ENCODE data around the gene LRMDA.

LRMDA gene

GRCh38 chr10:75865413-75866299, 434.2 kb downstream of the LRMDA start:
- no peak for DNase-seq (ENCODE audit: low read depth in 2 of 2)

- DNase-seq (ENCODE audit: low read depth in 2 of 2): no peak
Observed at GRCh38 chr10:75866300-75866625, 434.8 kb downstream of the LRMDA start.

DNA sequence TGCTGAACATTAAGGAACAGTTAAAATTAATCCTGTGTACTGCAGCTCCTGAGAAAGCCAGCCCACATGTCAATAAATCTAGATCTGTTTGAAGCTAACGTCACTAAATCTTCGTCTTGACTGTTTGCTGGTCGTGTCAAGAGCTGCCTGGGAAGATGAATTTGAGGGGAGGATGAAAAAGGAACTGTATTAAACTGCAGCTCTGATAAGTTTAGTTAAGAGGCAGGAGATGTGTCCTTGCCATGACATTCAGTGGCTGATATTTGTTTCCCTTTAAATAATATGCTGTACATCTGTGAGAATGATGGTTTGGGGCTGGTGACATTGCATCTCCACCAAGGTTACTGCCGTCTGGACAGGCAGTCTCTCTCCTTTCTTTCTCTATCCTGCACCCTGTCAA, 435.3 kb downstream of the LRMDA start:
- no peak for DNase-seq (ENCODE audit: low read depth in 2 of 2)

DNA sequence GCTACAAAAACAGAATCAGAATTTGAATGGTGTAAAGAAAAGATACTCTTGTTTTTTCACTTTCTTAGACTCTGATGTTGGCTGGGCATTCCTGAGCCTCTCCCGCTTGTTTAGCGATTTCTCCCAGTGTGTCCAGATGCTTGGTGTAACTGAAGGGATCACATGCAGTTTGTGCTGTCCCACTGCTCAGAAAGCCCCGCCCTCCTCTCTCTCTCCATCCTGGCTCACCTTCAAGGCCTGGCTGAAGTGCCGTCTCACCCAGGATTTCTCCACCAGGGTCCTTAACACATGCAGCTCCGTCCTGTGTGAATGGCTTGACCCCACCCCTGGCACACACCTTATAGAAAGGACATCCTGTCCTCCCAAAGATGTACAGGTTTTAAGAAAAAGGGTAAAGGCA, 437.1 kb downstream of the LRMDA start:
- no peak for DNase-seq (ENCODE audit: low read depth in 2 of 2)

- no peak for DNase-seq (ENCODE audit: low read depth in 2 of 2)
Observed at GRCh38 chr10:75870039-75870645, 438.7 kb downstream of the LRMDA start.

- DNase-seq (ENCODE audit: low read depth in 2 of 2): no peak
Observed at GRCh38 chr10:75875740-75876139, 444.3 kb downstream of the LRMDA start.

GRCh38 chr10:75876710-75877109, 445.3 kb downstream of the LRMDA start:
- DNase-seq (ENCODE audit: low read depth in 2 of 2): no peak

- DNase-seq (ENCODE audit: low read depth in 2 of 2): no peak
Observed at GRCh38 chr10:75877877-75878276, 446.5 kb downstream of the LRMDA start.

DNA sequence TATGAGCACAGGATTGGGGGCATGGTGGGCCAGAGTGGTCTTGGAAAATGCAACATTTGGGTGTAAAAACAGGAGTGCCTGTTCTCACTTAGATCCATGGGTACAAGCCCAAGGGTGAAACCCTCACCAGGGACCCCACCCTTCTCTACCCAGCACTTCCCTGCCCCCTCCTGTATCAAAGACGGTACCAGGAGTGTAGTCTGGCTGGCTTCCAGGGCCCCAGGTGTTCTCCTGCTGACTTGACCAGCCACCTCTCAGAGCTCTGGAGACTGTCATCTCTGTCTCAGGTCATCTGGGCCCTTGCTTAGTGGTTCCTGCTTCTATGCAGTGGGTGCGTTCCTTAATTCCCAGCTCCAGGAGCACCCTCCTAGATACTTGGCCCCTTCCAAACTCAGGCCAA, 447.2 kb downstream of the LRMDA start:
- no peak for DNase-seq (ENCODE audit: low read depth in 2 of 2)

- no peak for DNase-seq (ENCODE audit: low read depth in 2 of 2)
Observed at GRCh38 chr10:75880031-75880775, 448.8 kb downstream of the LRMDA start.

DNA sequence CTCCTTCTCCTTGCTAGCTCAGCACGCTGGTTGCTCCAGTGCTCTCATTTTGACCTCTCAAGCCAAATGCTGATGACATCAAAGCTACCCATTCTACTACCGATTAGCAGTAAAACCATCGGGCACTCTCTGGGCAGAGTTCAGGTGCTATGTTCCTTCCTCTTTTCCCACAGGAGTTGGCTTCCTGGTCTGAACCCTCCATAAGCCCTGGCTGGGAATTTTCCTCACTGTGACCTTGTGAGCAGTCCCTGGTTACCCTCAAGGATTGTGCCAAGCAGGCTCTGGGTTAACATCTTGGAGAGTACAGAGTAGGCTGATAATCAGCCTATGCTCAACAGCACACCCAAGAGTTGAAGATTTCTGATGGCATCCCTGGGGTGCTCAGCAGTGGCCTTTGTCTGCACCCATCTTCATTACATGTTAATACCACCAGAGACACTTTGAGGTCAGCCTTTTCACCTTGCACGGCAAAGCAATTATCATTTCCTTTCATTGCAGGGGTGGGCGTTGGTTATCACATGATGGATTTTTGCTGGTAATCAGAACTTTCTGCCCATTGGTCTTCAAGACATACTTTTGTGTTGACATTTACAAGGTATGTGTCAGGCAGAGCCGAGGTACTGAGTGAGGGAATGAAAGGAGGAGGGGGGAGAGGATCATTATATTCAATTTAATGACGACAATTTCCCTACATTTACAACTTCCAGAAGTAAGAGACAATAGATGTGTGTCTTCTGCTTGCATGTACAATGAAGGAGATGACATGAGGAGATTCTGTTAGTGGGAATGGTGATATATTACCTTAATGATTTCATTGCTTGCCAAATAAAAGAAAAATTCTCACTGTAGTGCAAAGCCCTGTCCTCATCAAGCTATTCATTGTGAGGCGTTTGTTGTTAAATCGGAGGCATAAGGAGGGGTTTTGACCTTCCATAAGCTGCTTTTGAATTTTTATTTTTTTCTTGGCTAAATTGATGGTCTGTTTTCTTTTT, 452.0 kb downstream of the LRMDA start:
- DNase-seq (ENCODE audit: low read depth in 2 of 2): no peak

GRCh38 chr10:75884808-75885207, 453.4 kb downstream of the LRMDA start:
- no peak for DNase-seq (ENCODE audit: low read depth in 2 of 2)

GRCh38 chr10:75887369-75887768, 455.9 kb downstream of the LRMDA start:
- no peak for DNase-seq (ENCODE audit: low read depth in 2 of 2)

DNA sequence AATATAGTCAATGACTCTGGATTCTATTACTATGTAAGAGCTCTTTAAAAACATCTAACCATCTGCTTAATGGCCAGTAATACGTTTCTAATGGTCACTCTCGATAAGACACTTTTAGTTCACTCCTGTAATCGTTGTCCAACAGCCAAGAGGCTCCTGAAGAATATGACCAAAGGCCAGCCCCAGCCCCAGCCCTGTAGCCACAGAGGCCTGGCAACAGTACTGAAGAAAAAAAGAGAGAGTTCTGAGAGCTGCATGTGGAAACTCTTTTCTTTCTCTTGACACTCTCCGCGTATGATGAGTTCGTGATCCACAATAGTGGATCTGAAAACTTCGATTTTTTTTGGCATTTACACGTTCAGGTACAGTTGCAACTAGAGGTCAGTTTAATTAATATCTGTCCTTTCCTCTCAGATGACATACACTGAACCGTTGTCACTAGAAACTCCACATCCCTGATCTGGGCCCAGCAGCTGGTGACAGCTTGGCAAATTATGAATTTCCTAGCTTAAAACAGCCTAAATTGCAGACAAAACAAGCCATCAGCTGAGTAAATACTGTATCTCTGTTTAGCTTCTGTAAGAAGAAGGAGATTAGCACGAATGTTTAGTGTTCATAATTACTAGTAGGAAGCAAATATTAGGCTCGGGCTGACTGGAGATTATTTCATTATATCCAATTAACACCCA, 456.7 kb downstream of the LRMDA start:
- DNase-seq (ENCODE audit: low read depth in 2 of 2): no peak

DNA sequence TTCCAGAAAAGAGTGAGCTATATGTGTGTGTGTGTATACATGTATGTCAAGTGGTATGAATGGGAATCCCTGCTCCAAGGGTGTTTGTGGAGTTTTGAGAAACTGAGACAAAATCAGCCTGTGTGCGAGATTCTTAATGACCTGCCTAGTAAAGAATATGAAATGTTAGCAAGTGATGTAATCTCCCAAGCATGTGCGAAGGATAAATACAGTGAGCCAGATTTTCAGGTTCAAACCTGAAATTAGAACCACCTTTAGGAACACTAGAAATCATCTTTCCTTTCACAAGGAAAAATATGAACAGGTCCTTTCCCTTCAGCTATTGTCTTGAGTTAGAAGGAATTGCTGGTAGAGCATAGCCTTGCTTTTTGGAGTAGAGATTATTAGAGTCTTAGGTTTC, 457.6 kb downstream of the LRMDA start:
- no peak for DNase-seq (ENCODE audit: low read depth in 2 of 2)

DNA sequence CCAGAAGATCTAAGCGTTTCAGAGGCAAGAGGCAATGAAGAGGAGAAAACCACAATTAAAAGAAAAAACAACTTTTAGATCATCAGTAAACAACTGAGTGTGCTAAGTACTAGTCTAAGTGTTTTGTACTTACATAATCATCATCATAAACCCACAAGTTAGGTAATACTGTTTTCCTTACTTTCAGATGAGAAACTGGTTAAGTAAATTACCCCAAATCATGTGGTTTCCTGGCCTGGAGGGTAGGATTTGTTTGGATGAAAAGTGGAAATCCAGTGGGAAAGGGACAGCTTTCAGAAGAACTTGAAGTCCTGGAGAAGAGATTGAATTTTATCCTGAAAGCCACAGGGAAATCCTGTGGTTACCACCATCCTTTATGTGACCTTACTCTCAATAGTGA, 463.3 kb downstream of the LRMDA start:
- no peak for DNase-seq (ENCODE audit: low read depth in 2 of 2)

DNA sequence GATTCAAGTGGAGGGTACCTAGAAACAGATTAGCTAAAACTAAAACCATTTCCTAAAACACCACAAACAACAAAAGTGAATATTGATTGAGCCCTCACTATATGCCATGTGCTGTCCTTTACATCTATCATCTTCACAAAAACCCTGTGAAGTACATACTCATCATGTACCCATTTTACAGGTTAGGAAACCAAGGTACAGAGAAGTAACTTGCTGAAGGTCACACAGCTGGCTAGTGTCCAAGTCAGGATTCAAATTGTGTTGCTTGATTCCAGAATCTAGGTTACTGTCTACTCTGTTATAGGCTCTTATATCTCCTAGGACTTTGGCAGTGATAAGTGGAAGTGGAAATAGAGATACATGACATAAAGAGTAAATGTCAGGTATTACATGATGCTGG, 463.8 kb downstream of the LRMDA start:
- no peak for DNase-seq (ENCODE audit: low read depth in 2 of 2)

DNA sequence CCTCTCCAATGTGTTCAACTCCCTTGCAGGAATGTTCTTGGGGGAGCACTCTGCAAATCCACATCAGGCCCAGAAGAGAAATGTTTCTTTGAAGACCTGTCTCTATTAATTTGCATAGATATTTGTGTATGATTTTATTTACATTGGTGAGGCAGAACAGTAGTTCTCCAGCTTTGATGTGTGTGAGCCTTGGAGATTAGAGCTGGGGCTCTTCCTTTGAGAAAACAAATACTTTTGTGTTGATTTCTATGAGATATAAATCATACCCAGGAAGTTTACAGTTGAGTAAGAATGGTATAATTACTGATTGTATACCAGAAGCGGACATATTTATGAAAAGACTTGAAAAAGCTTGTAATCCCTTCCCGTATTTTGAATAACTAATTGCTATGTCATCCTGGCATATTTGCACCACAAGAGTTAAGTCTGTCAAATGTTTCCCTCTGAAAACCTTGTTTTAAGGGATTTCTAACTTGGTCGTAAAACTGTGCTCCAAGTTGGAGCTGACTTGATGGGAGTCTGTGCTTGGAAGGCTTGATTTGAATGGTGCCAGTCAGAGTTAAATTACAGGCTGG, 468.5 kb downstream of the LRMDA start:
- DNase-seq (ENCODE audit: low read depth in 2 of 2): no peak

GRCh38 chr10:75902816-75903215, 471.4 kb downstream of the LRMDA start:
- DNase-seq (ENCODE audit: low read depth in 2 of 2): no peak

DNA sequence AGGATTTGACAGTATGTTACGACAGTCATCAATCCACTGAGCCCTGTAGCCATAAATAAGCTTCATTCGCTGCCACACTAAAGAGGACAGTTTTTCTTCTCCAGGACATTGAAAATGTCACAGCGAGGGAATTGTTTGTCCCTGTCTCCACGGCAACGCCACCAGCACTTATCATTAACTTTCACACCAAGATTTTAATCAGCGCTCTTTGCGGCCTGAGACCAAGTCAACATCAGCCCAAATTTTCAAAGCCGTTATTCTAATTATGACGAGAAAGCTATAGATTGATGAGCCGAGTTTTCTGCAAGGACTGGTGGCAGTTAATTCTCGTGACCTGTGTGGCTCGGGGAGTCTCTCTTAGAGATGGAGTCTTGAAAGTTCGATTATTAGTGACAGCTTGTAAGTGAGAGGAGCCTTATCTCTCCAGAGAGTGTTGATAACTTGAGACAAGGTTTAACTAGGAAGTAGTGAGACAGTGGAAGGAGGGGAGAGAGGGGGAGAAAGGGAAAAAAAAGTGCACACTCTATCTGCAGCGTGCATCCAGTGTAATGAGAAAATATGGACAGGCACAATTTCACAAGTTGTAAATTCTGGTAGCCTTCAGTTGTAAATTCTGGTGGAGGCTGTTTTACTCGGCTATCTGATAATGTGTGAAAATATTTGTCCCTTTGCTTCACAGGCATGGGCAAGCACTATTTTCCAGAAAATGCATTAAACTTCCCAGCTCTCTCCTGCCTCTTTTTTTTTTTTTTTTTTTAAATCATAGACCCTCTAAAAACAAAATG, 473.3 kb downstream of the LRMDA start:
- no peak for DNase-seq (ENCODE audit: low read depth in 2 of 2)

All from stimulated activated CD8-positive, alpha-beta memory T cell treated with anti-CD3 and anti-CD28 coated beads, Interleukin-15, amount 100 ng/mL, for 48 hours (primary cell).